Measurements from ENCODE around the gene TSR3.

Gene TSR3

GRCh38 chr16:1390239-1390779, 38.6 kb upstream of the TSR3 start:
- TF ChIP-seq TAF1 (IDR thresholded peaks at IDR 0.05; ENCODE audit: borderline replicate concordance, insufficient read depth, low read length) (no peak), FOXP2 (optimal IDR thresholded peaks at IDR 0.05; ENCODE audit: borderline replicate concordance, extremely low read depth, extremely low read length, insufficient read depth) (no peak), POLR2AphosphoS5 (IDR thresholded peaks at IDR 0.05; ENCODE audit: low read depth, low read length) (no peak), SIN3A (IDR thresholded peaks at IDR 0.05; ENCODE audit: borderline replicate concordance, insufficient read depth, low read length) (no peak)
- TF ChIP-seq, protein P1, sequence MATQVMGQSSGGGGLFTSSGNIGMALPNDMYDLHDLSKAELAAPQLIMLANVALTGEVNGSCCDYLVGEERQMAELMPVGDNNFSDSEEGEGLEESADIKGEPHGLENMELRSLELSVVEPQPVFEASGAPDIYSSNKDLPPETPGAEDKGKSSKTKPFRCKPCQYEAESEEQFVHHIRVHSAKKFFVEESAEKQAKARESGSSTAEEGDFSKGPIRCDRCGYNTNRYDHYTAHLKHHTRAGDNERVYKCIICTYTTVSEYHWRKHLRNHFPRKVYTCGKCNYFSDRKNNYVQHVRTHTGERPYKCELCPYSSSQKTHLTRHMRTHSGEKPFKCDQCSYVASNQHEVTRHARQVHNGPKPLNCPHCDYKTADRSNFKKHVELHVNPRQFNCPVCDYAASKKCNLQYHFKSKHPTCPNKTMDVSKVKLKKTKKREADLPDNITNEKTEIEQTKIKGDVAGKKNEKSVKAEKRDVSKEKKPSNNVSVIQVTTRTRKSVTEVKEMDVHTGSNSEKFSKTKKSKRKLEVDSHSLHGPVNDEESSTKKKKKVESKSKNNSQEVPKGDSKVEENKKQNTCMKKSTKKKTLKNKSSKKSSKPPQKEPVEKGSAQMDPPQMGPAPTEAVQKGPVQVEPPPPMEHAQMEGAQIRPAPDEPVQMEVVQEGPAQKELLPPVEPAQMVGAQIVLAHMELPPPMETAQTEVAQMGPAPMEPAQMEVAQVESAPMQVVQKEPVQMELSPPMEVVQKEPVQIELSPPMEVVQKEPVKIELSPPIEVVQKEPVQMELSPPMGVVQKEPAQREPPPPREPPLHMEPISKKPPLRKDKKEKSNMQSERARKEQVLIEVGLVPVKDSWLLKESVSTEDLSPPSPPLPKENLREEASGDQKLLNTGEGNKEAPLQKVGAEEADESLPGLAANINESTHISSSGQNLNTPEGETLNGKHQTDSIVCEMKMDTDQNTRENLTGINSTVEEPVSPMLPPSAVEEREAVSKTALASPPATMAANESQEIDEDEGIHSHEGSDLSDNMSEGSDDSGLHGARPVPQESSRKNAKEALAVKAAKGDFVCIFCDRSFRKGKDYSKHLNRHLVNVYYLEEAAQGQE (IDR thresholded peaks at IDR 0.05; ENCODE audit: insufficient read depth in 1 of 2, low read depth in 2 of 2, low read length in 2 of 2) = no peak

GRCh38 chr16:1389762-1390161, 38.1 kb upstream of the TSR3 start:
- no peak for TF ChIP-seq TAF1 (IDR thresholded peaks at IDR 0.05; ENCODE audit: borderline replicate concordance, insufficient read depth, low read length)
- no peak for TF ChIP-seq SIN3A (IDR thresholded peaks at IDR 0.05; ENCODE audit: borderline replicate concordance, insufficient read depth, low read length)
- no peak for TF ChIP-seq POLR2AphosphoS5 (IDR thresholded peaks at IDR 0.05; ENCODE audit: low read depth, low read length)
- TF ChIP-seq FOXP2 (optimal IDR thresholded peaks at IDR 0.05; ENCODE audit: borderline replicate concordance, extremely low read depth, extremely low read length, insufficient read depth) = no peak
- TF ChIP-seq, protein P1 (IDR thresholded peaks at IDR 0.05; ENCODE audit: insufficient read depth in 1 of 2, low read depth in 2 of 2, low read length in 2 of 2) = no peak

GRCh38 chr16:1387331-1387730, 35.7 kb upstream of the TSR3 start:
- TF ChIP-seq TAF1 (IDR thresholded peaks at IDR 0.05; ENCODE audit: borderline replicate concordance, insufficient read depth, low read length) = no peak

DNA sequence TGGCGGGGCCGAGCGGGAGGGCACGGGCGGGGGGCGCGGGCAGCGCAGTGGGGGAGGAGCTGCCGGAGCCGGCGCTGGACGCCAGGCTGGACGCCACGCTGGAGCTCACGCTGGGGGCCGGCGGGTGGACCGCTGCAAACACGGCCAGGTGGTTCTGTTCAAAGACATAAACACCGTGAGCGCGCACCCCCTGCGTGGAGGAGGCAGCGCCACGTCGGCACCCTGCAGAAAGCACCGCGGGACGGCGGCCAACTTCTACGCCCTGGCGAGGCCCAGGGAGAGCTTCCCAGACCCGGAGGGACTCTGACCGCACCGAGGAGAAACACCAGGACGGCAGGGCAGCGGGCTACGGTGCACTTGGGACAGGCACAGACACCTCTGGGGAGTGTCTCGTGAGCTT, 33.6 kb upstream of the TSR3 start:
- TF ChIP-seq, protein P1 (IDR thresholded peaks at IDR 0.05; ENCODE audit: insufficient read depth in 1 of 2, low read depth in 2 of 2, low read length in 2 of 2) = no peak
- TF ChIP-seq POLR2AphosphoS5 (IDR thresholded peaks at IDR 0.05; ENCODE audit: low read depth, low read length) = no peak
- TF ChIP-seq SIN3A (IDR thresholded peaks at IDR 0.05; ENCODE audit: borderline replicate concordance, insufficient read depth, low read length) = no peak
- TF ChIP-seq TAF1 (IDR thresholded peaks at IDR 0.05; ENCODE audit: borderline replicate concordance, insufficient read depth, low read length) = no peak
- TF ChIP-seq FOXP2 (optimal IDR thresholded peaks at IDR 0.05; ENCODE audit: borderline replicate concordance, extremely low read depth, extremely low read length, insufficient read depth) = no peak

GRCh38 chr16:1383556-1383955, 31.9 kb upstream of the TSR3 start:
- TF ChIP-seq, protein P1 (IDR thresholded peaks at IDR 0.05; ENCODE audit: insufficient read depth in 1 of 2, low read depth in 2 of 2, low read length in 2 of 2) = no peak
- TF ChIP-seq FOXP2 (optimal IDR thresholded peaks at IDR 0.05; ENCODE audit: borderline replicate concordance, extremely low read depth, extremely low read length, insufficient read depth) = no peak
- TF ChIP-seq SIN3A (IDR thresholded peaks at IDR 0.05; ENCODE audit: borderline replicate concordance, insufficient read depth, low read length) = no peak
- TF ChIP-seq TAF1 (IDR thresholded peaks at IDR 0.05; ENCODE audit: borderline replicate concordance, insufficient read depth, low read length) = no peak
- no peak for TF ChIP-seq POLR2AphosphoS5 (IDR thresholded peaks at IDR 0.05; ENCODE audit: low read depth, low read length)
